Neural cell (in vitro differentiated cells): ENCODE results near the gene NBPF3.

Source experiments
- CTCF ChIP-seq: fragments of 450-650 bp; IDR thresholded peaks from 2 replicates; pipeline ENCODE4 v1.5.1; 2014; ENCODE audit warnings: antibody characterized with exemption, mild to moderate bottlenecking, moderate library complexity; ENCODE audit not compliant: poor library complexity, severe bottlenecking
- EP300 ChIP-seq: fragments of 450-650 bp; conservative IDR thresholded peaks from 2 replicates; pipeline ENCODE4 v1.6.1; 2014; ENCODE audit warnings: antibody characterized with exemption, mild to moderate bottlenecking, moderate library complexity; ENCODE audit not compliant: poor library complexity, severe bottlenecking
- EZH2 ChIP-seq: fragments of 200-600, 300-800 bp; shearing (Covaris generic), sonication (generic); IDR thresholded peaks from 2 replicates; pipeline ENCODE4 v1.6.1; 2014; ENCODE audit warnings: antibody characterized with exemption, low read length, borderline replicate concordance, mild to moderate bottlenecking; ENCODE audit not compliant: insufficient read depth, poor library complexity, severe bottlenecking
- MXI1 ChIP-seq: fragments of 450-650 bp; conservative IDR thresholded peaks from 2 replicates; pipeline ENCODE4 v1.6.1; 2014; ENCODE audit warnings: antibody characterized with exemption, mild to moderate bottlenecking; ENCODE audit not compliant: poor library complexity, severe bottlenecking
- POLR2AphosphoS5 ChIP-seq: IDR thresholded peaks from 2 replicates; pipeline ENCODE4 v1.6.1; 2012
- RAD21 ChIP-seq: fragments of 450-650 bp; conservative IDR thresholded peaks from 2 replicates; pipeline ENCODE4 v1.6.1; 2014; ENCODE audit warnings: antibody characterized with exemption, mild to moderate bottlenecking, moderate library complexity
- SMC3 ChIP-seq: fragments of 450-650 bp; conservative IDR thresholded peaks from 2 replicates; pipeline ENCODE4 v1.6.1; 2014; ENCODE audit warnings: antibody characterized with exemption, mild to moderate bottlenecking, moderate library complexity; ENCODE audit not compliant: poor library complexity
- TAF1 ChIP-seq: IDR thresholded peaks from 2 replicates; pipeline ENCODE4 v1.6.1; 2012; ENCODE audit warnings: low read depth

DNA sequence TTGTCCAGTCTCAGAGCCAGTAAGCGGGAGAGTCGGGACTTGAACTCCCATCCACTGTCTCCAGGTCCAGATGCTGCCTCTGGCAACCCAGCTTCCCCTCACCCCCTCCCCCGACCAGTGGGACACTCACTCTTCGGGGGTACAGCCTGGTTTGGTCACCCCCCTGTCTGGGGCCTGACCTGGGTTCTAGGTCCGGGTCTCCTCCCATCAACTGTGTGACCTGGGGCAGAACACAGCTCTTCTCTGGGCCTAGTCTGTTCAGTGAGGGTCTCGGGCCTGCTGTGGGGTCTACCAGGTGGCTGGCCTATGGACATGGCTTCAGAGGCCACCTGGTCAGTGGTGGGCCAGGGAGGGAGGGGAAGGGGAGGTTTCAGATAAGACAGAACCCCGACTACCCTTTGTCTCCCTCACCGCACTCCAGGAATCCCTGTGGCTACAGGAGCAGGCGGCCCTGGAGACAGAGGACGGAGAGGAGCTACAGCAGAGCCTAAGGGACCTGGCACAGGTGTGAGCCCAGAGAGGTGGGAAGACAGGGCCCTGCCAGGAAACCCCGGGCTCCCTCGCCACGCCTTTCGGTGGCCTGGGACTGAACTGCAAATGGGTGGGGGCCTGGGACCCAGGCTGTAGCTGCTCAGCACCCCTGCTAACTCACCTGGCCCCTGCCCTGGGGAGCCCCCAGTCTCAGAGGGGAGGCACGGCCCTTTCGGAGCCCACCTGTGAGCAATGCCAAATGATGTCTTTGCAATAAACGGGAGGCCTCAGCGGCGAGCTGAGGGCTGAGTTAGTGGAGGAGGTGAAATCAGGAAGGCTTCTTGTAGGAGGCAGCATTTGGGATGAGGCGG lies 4.1 kb upstream of the NBPF3 start:
- TF ChIP-seq CTCF: no peak
- TF ChIP-seq EZH2: no peak
- TF ChIP-seq RAD21: no peak
- TF ChIP-seq SMC3: no peak
- TF ChIP-seq EP300: no peak
- no peak for TF ChIP-seq POLR2AphosphoS5
- no peak for TF ChIP-seq TAF1
- no peak for TF ChIP-seq MXI1
